ENCODE data around the gene NXPE3. TPM values are rescaled to one million over a fixed set of nuclear protein-coding genes. Genes with fewer than 3 reads are reported as not detected.
"Not testable (repeated sequence)": the region's sequence is repeated elsewhere in the genome, so short reads cannot be mapped to it uniquely, and the experiment has no call there.

NXPE3 gene
- total RNA-seq, 1 experiment from 2014 or later: 5.3 TPM

DNA sequence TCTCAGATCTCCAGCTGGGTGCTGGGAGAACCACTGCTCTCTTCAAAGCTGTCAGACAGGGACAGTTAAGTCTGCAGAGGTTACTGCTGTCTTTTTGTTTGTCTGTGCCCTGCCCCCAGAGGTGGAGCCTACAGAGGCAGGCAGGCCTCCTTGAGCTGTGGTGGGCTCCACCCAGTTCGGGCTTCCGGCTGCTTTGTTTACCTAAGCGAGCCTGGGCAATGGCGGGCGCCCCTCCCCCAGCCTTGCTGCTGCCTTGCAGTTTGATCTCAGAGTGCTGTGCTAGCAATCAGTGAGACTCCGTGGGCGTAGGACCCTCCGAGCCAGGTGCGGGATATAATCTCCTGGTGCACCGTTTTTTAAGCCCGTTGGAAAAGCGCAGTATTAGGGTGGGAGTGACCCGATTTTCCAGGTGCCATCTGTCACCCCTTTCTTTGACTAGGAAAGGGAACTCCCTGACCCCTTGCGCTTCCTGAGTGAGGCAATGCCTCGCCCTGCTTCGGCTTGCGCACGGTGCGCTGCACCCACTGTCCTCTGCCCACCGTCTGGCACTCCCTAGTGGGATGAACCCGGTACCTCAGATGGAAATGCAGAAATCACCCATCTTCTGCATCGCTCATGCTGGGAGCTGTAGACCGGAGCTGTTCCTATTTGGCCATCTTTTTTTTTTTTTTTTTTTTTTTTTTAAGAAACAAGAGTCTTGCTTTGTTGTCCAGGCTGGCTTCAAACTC is 25.5 kb upstream of the NXPE3 start:
- H3K4me3 ChIP-seq (ENCODE audit: low read depth, low read length); H3K27me3 Mint-ChIP-seq (ENCODE audit: insufficient read depth, unreplicated experiment); H3K9me3 Mint-ChIP-seq (ENCODE audit: unreplicated experiment); CTCF ChIA-PET; H3K4me3 Mint-ChIP-seq (ENCODE audit: unreplicated experiment); POLR2A ChIA-PET; H3K4me1 Mint-ChIP-seq (ENCODE audit: low read depth, unreplicated experiment); H3K36me3 ChIP-seq (ENCODE audit: control insufficient read depth, insufficient read depth, low read length); H3K4me1 ChIP-seq; H3K27ac Mint-ChIP-seq (ENCODE audit: unreplicated experiment); H3K9me3 ChIP-seq; H3K27me3 ChIP-seq (replicated peaks; ENCODE audit: control insufficient read depth, insufficient read depth, low read length); intact Hi-C loops (cut with micrococcal nuclease; ENCODE audit: unreplicated experiment); BruUV-seq (replicated peaks); H3K36me3 Mint-ChIP-seq (ENCODE audit: insufficient read depth, unreplicated experiment); DNase-seq: not testable (repeated sequence)

DNA sequence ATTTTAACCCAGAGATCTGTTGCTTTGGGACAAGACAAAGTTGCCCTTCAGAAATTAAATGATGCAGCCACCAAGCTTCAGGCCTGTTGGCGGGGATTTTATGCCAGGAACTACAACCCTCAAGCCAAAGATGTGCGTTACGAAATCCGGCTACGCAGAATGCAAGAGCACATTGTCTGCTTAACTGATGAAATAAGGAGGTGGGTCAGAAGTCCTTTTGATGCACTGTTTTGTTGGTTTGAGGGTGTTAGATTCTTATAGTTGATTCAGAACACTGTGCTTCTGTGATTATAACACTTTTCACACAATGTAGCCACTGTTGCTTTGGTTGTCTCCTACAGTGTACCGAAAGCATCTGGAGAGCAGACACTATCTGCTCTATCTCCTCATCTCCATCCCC is 20.8 kb upstream of the NXPE3 start:
- Mint-ChIP-seq H3K27ac (ENCODE audit: unreplicated experiment) (no peak overlapping the region), H3K4me3 (ENCODE audit: unreplicated experiment) (no peak overlapping the region), H3K27me3 (ENCODE audit: insufficient read depth, unreplicated experiment) (no peaks in the 10 kb centered on the region), H3K4me1 (ENCODE audit: low read depth, unreplicated experiment) (no peaks in the 10 kb centered on the region), H3K36me3 (ENCODE audit: insufficient read depth, unreplicated experiment) (no peaks in the 10 kb centered on the region), H3K9me3 (ENCODE audit: unreplicated experiment) (no peaks in the 10 kb centered on the region)
- no peaks in the 10 kb centered on the region for H3K27me3 ChIP-seq (replicated peaks; ENCODE audit: control insufficient read depth, insufficient read depth, low read length)
- H3K9me3 ChIP-seq: no peaks in the 10 kb centered on the region
- BruUV-seq (replicated peaks): no TSS peak
- TF ChIP-seq, protein P1, sequence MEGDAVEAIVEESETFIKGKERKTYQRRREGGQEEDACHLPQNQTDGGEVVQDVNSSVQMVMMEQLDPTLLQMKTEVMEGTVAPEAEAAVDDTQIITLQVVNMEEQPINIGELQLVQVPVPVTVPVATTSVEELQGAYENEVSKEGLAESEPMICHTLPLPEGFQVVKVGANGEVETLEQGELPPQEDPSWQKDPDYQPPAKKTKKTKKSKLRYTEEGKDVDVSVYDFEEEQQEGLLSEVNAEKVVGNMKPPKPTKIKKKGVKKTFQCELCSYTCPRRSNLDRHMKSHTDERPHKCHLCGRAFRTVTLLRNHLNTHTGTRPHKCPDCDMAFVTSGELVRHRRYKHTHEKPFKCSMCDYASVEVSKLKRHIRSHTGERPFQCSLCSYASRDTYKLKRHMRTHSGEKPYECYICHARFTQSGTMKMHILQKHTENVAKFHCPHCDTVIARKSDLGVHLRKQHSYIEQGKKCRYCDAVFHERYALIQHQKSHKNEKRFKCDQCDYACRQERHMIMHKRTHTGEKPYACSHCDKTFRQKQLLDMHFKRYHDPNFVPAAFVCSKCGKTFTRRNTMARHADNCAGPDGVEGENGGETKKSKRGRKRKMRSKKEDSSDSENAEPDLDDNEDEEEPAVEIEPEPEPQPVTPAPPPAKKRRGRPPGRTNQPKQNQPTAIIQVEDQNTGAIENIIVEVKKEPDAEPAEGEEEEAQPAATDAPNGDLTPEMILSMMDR (IDR thresholded peaks at IDR 0.05; ENCODE audit: insufficient read depth in 1 of 2, low read depth in 1 of 2, low read length in 1 of 2, severe bottlenecking in 1 of 2, unreplicated experiment in 1 of 2): no peak
- H3K4me3 ChIP-seq (ENCODE audit: low read depth, low read length): no peak overlapping the region
- DNase-seq: no peak
- ChIA-PET CTCF (no interaction called here), POLR2A (no interaction called here)
- H3K4me1 ChIP-seq: no peaks in the 10 kb centered on the region
- no peaks in the 10 kb centered on the region; the same call in 1 of the 2 replicates for H3K36me3 ChIP-seq (ENCODE audit: control insufficient read depth, insufficient read depth, low read length)
- intact Hi-C loops (cut with micrococcal nuclease; ENCODE audit: unreplicated experiment): no loop called here

DNA sequence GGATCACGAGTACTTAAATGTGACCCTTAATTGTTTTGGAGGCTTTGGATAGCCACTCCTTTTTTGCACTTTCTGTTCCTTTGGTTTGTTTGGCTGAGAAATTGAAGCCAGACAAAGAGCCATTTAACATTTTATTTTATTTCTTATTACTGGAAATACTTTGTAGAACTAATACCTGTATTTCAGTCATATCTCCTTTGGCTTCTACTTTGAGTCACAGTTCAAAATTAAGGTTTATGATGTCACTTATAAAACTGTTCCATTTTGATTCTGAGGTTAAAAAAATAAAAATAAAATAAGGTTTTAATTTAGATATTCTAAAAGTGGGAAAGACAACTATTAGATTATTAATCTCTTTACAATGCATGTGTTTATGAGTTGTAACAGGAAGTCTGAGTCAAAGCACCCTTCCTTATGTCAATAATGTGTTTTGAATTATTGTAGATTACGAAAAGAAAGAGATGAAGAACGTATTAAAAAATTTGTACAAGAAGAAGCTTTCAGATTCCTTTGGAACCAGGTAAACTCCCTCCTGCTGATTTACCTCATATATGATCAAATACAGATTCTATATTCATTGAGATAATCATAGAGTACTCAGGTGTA is 16.9 kb upstream of the NXPE3 start:
- Mint-ChIP-seq H3K27me3 (ENCODE audit: insufficient read depth, unreplicated experiment) (no peaks in the 10 kb centered on the region), H3K4me3 (ENCODE audit: unreplicated experiment) (no peak overlapping the region), H3K36me3 (ENCODE audit: insufficient read depth, unreplicated experiment) (no peaks in the 10 kb centered on the region), H3K4me1 (ENCODE audit: low read depth, unreplicated experiment) (no peaks in the 10 kb centered on the region), H3K9me3 (ENCODE audit: unreplicated experiment) (no peaks in the 10 kb centered on the region), H3K27ac (ENCODE audit: unreplicated experiment) (no peak overlapping the region)
- H3K9me3 ChIP-seq: no peaks in the 10 kb centered on the region
- intact Hi-C loops (cut with micrococcal nuclease; ENCODE audit: unreplicated experiment): no loop called here
- no peak for DNase-seq
- no peaks in the 10 kb centered on the region for H3K36me3 ChIP-seq (ENCODE audit: control insufficient read depth, insufficient read depth, low read length)
- TF ChIP-seq, protein P1 (IDR thresholded peaks at IDR 0.05; ENCODE audit: insufficient read depth in 1 of 2, low read depth in 1 of 2, low read length in 1 of 2, severe bottlenecking in 1 of 2, unreplicated experiment in 1 of 2): no peak
- BruUV-seq (replicated peaks): no TSS peak
- H3K27me3 ChIP-seq (replicated peaks; ENCODE audit: control insufficient read depth, insufficient read depth, low read length): no peaks in the 10 kb centered on the region
- no peaks in the 10 kb centered on the region for H3K4me1 ChIP-seq
- ChIA-PET CTCF (no interaction called here), POLR2A (no interaction called here)
- no peak overlapping the region for H3K4me3 ChIP-seq (ENCODE audit: low read depth, low read length)

DNA sequence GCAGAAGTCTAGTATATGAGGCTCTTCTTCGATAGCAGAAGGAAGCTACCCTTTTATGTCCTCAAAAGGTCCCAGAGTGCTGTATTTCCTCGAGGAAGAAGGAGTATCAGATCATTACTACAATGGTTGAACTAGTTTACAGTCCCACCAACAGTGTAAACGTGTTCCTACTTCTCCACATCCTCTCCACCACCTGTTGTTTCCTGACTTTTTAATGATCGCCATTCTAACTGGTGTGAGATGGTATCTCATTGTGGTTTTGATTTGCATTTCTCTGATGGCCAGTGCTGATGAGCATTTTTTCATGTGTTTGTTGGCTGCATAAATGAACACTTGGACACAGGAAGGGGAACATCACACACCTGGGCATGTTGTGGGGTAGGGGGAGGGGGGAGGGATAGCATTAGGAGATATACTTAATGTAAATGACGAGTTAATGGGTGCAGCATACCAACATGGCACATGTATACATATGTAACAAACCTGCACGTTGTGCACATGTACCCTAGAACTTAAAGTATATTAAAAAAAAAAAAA is 1.2 kb upstream of the NXPE3 start:
- H3K4me1 Mint-ChIP-seq (ENCODE audit: low read depth, unreplicated experiment); H3K36me3 ChIP-seq (ENCODE audit: control insufficient read depth, insufficient read depth, low read length); DNase-seq; H3K9me3 Mint-ChIP-seq (ENCODE audit: unreplicated experiment); H3K27me3 ChIP-seq (replicated peaks; ENCODE audit: control insufficient read depth, insufficient read depth, low read length); H3K4me1 ChIP-seq; H3K27me3 Mint-ChIP-seq (ENCODE audit: insufficient read depth, unreplicated experiment); CTCF ChIA-PET; BruUV-seq (replicated peaks); H3K9me3 ChIP-seq; H3K4me3 Mint-ChIP-seq (ENCODE audit: unreplicated experiment); H3K4me3 ChIP-seq (ENCODE audit: low read depth, low read length); H3K36me3 Mint-ChIP-seq (ENCODE audit: insufficient read depth, unreplicated experiment); POLR2A ChIA-PET; H3K27ac Mint-ChIP-seq (ENCODE audit: unreplicated experiment): not testable (repeated sequence)
- intact Hi-C loops (cut with micrococcal nuclease; ENCODE audit: unreplicated experiment): loop anchor here (10.0 kb wide), 1 partner anchor 83 kb away; no protein-coding TSS in a partner anchor
